Sigmoid colon (tissue), 7 donors: Measurements from ENCODE around the gene GPRIN1. TPM values are rescaled to one million over a fixed set of nuclear protein-coding genes. Genes with fewer than 3 reads are reported as not detected.
A peak's percentile ranks its signal among the peaks of the same experiment; 100 is the strongest.

Experiments used
- DNase-seq: peaks from one replicate; pipeline ENCODE4 v3.0.0-alpha.2; 2019
- H3K27ac ChIP-seq, 4 donors: fragments of 200-600 bp; sonication (generic); one replicate each; pipeline ENCODE4 v1.5.1; 2016 to 2019; ENCODE audit warnings: mild to moderate bottlenecking in 1 of 4
- H3K27me3 ChIP-seq, 3 donors: fragments of 200-600 bp; sonication (generic); one replicate each; pipeline ENCODE4 v1.5.1; 2019; ENCODE audit warnings: mild to moderate bottlenecking in 1 of 3
- H3K36me3 ChIP-seq, 4 donors: fragments of 200-600 bp; sonication (generic); one replicate each; pipeline ENCODE4 v1.5.1; 2016 to 2019
- H3K4me1 ChIP-seq, 4 donors: fragments of 200-600 bp; sonication (generic); one replicate each; pipeline ENCODE4 v1.5.1; 2017 to 2019
- H3K4me3 ChIP-seq, 4 donors: fragments of 200-600 bp; sonication (generic); one replicate each; pipeline ENCODE4 v1.5.1; 2017 to 2019; ENCODE audit warnings: mild to moderate bottlenecking in 2 of 4, moderate library complexity in 1 of 4
- H3K9me3 ChIP-seq, 4 donors: fragments of 200-600 bp in 3 of 4; sonication (generic) in 3 of 4; one replicate each; pipeline versions ENCODE4 v1.5.1 to v1.6.1; 2013 to 2019
- EP300 ChIP-seq, 4 donors: sonication (generic); formaldehyde crosslinking; IDR thresholded peaks; one replicate each; pipeline ENCODE4 v1.6.1; 2017; ENCODE audit warnings: antibody characterized with exemption in 4 of 4
- POLR2A ChIP-seq, 2 donors: fragments of 450-650 bp; IDR thresholded peaks; one replicate each; pipeline ENCODE4 v1.6.1; 2016; ENCODE audit warnings: antibody characterized with exemption in 2 of 2, mild to moderate bottlenecking in 2 of 2, moderate library complexity in 2 of 2
- POLR2AphosphoS5 ChIP-seq, 4 donors: sonication (generic); formaldehyde crosslinking; IDR thresholded peaks; one replicate each; pipeline ENCODE4 v1.6.1; 2017; ENCODE audit warnings: antibody characterized with exemption in 4 of 4
- WGBS, 2 donors: extraction: QIAGEN DNeasy Blood & Tissue Kit; methylation state at CpG; one replicate each; pipeline ENCODE4 v1.1.7; 2013; 5-methylcytosine and 5-hydroxymethylcytosine counted together
- intact Hi-C: fragments of 100-400 bp; cut with DNase I; formaldehyde crosslinking; loops from one replicate; pipeline ENCODE4 v1.15.1; 2023
- polyA plus RNA-seq, 3 donors: library from polyadenylated mRNA; stranded (reverse); fragments of 200-250 nt; gene quantifications; one replicate each; pipeline ENCODE4 v1.2.3, GENCODE V29; 2013
- total RNA-seq, 4 donors: library from RNA; depleted of rRNA; stranded (reverse); fragments of >200 nt; gene quantifications; one replicate each; pipeline ENCODE4 v1.1.0, GENCODE V29; 2016
- TF ChIP-seq, protein P1 (sequence below), 4 experiments: fragments of 450-650 bp in 3 of 4; fragments of 200-600 bp in 1 of 4; IDR thresholded peaks; one replicate each; pipeline ENCODE4 v1.5.1; 2016 to 2019; ENCODE audit warnings: antibody characterized with exemption in 4 of 4, mild to moderate bottlenecking in 3 of 4, moderate library complexity in 2 of 4
- donor health status: healthy with polysubstance abuse.
- donor health status: Bipolar disorder and iron deficiency.
- donor health status: healthy.

The GPRIN1 gene
- total and polyA plus RNA-seq, 7 donors = 0.33 to 1.6 (median 0.69) TPM

DNA sequence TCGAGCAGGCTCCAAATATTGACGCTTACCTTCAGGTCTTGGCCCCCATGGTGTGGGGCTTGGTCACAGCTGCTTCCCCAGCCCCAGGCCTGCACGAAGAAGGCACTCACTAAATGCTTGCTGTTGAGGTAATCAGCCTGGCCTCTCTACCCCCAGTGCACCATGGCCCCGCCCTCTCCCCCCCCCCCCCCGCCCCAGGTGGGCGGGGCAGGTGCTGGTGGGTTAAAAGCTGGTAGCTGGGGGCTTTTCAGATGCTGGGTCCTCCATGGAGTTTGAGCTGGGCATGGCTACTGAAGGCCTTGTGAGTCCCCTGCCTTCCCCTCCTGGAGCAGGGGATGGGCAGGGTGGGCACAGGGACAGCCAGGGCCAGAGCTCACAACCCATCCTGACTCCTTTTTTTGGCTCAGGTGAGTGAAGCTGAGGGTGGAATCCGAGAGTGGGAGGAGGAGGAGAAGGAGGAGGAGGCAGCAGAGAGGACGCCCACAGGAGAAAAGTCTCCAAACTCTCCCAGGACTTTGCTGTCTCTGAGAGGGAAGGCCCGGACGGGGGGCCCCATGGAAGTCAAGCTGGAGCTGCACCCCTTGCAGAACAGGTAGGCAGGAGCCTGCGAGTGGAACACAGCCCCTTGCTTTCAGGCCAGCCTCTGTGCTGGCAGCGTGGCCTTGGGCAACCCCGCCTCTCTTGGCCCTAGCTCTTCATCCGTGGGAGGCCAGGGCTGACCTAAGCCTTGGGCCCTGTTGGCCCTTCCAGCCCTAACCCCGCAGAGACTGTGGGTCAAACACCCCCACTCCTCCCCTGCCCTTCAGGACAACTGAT lies 32.9 kb upstream of the GPRIN1 start:
- 49 to 69% methylated on average over 14 to 15 of the region's 15 CpGs for WGBS, 2 donors
- H3K27ac ChIP-seq = no peak overlapping the region
- H3K36me3 ChIP-seq = no peaks in the 10 kb centered on the region
- no peak for TF ChIP-seq POLR2AphosphoS5 (IDR thresholded peaks at IDR 0.05)
- TF ChIP-seq EP300 (IDR thresholded peaks at IDR 0.05) = no peak
- TF ChIP-seq POLR2A (IDR thresholded peaks at IDR 0.05) = no peak
- TF ChIP-seq, protein P1, sequence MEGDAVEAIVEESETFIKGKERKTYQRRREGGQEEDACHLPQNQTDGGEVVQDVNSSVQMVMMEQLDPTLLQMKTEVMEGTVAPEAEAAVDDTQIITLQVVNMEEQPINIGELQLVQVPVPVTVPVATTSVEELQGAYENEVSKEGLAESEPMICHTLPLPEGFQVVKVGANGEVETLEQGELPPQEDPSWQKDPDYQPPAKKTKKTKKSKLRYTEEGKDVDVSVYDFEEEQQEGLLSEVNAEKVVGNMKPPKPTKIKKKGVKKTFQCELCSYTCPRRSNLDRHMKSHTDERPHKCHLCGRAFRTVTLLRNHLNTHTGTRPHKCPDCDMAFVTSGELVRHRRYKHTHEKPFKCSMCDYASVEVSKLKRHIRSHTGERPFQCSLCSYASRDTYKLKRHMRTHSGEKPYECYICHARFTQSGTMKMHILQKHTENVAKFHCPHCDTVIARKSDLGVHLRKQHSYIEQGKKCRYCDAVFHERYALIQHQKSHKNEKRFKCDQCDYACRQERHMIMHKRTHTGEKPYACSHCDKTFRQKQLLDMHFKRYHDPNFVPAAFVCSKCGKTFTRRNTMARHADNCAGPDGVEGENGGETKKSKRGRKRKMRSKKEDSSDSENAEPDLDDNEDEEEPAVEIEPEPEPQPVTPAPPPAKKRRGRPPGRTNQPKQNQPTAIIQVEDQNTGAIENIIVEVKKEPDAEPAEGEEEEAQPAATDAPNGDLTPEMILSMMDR (IDR thresholded peaks at IDR 0.05) = no peak
- no peak for DNase-seq
- H3K27me3 ChIP-seq = no peaks in the 10 kb centered on the region
- no peak overlapping the region for H3K4me3 ChIP-seq
- intact Hi-C loops = loop anchor here (10.0 kb wide), 3 partner anchors 68 to 372 kb away; partner anchors contain the start of genes HIGD2A and NOP16
- peaks cover 0 to 19% (median 11%) of the 10 kb centered on the region in 4 donors for H3K4me1 ChIP-seq
- no peaks in the 10 kb centered on the region for H3K9me3 ChIP-seq

DNA sequence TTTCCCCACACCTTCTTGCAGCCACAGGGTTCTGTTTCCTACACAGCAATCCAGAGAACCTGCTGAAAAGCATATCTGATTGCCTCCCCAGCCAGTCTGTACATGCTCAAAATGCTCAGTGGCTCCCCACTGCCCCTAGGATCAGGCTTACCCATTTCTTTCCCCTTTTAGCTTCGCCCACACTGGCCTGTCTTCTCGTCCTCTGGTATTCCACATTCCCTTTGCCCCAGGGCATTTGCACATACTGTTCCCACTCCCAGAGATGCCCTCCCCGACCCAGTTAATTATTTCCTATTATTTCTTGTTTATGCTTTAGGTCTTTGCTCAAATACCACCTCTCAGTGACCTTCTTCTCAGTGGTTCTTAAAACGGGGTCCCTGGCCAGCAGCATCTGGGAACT lies 30.7 kb upstream of the GPRIN1 start:
- H3K36me3 ChIP-seq = no peaks in the 10 kb centered on the region
- H3K4me3 ChIP-seq = no peak overlapping the region
- intact Hi-C loops = loop anchor here (10.0 kb wide), 3 partner anchors 66 to 374 kb away; partner anchors contain the start of genes HIGD2A and NOP16
- no peaks in the 10 kb centered on the region for H3K27me3 ChIP-seq
- peak overlapping the region in 2 of 4 donors; percentile 36 to 38 for H3K27ac ChIP-seq
- no peak for DNase-seq
- 75 to 85% methylated on average over 4 of the region's 4 CpGs for WGBS, 2 donors
- TF ChIP-seq EP300 (IDR thresholded peaks at IDR 0.05) (no peak), POLR2A (IDR thresholded peaks at IDR 0.05) (no peak), POLR2AphosphoS5 (IDR thresholded peaks at IDR 0.05) (no peak)
- TF ChIP-seq, protein P1 (IDR thresholded peaks at IDR 0.05) = no peak
- H3K4me1 ChIP-seq = peaks cover 0 to 8% (median 0%) of the 10 kb centered on the region in 4 donors
- H3K9me3 ChIP-seq = no peaks in the 10 kb centered on the region

DNA sequence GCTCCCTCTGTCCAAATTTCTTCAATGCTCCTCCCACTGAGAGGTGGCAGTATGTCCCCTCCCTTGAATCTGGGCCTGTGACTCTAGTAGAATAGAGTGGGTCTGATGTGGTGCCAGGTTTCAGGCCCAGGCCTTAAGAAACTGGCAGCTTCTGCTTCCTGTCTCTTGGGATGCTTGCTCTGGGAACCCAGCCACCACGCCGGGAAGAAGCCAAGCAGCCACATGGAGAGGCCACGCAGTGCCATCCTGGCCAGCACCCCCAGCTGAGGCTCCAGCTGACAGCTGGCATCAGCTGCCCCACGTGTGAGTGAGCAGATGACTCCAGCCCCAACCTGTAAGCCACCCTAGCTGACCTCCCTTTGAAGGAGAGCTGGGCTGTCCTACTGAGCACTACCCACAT lies 30.0 kb upstream of the GPRIN1 start:
- intact Hi-C loops = loop anchor here (10.0 kb wide), 3 partner anchors 65 to 375 kb away; partner anchors contain the start of genes HIGD2A and NOP16
- H3K9me3 ChIP-seq = no peaks in the 10 kb centered on the region
- no peaks in the 10 kb centered on the region for H3K27me3 ChIP-seq
- H3K4me1 ChIP-seq = peaks cover 0 to 8% (median 0%) of the 10 kb centered on the region in 4 donors
- DNase-seq = peak; percentile 84
- no peak overlapping the region for H3K4me3 ChIP-seq
- H3K27ac ChIP-seq = peak overlapping the region in 2 of 4 donors; percentile 36 to 55
- TF ChIP-seq, protein P1 (IDR thresholded peaks at IDR 0.05) = no peak
- peak in 2 of 4 donors; percentile 26 to 34 for TF ChIP-seq POLR2AphosphoS5 (IDR thresholded peaks at IDR 0.05)
- no peaks in the 10 kb centered on the region for H3K36me3 ChIP-seq
- WGBS, 2 donors = 72% methylated on average over 4 of the region's 4 CpGs

DNA sequence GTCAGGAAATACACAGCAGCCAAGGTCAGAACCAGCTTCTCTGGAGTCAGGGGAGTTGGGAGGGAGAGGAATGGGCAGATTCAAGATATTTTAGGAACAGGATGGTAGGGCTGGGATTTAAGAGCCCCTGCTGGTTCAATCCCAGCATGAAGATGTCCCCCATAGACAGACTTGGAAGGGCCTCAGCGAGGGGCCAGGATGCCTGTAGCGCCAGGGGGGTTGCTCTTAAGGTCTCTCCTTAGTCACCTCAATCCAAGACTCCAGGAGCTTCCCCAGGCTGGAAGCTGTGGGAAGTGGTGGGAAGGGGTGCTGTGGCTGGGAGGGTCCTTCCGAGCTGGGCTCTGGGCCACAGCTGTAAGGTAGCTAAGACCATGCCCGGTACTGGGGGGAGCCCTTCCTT lies 29.3 kb upstream of the GPRIN1 start:
- H3K27ac ChIP-seq = peak overlapping the region in 1 of 4 donors; percentile 55
- no peak for DNase-seq
- no peaks in the 10 kb centered on the region for H3K9me3 ChIP-seq
- intact Hi-C loops = no loop called here
- no peaks in the 10 kb centered on the region for H3K36me3 ChIP-seq
- WGBS, 2 donors = 56 to 58% methylated on average over 4 of the region's 4 CpGs
- H3K27me3 ChIP-seq = no peaks in the 10 kb centered on the region
- H3K4me1 ChIP-seq = peaks cover 0 to 8% (median 0%) of the 10 kb centered on the region in 4 donors
- TF ChIP-seq, protein P1 (IDR thresholded peaks at IDR 0.05) = no peak
- TF ChIP-seq EP300 (IDR thresholded peaks at IDR 0.05) (no peak), POLR2AphosphoS5 (IDR thresholded peaks at IDR 0.05) (no peak), POLR2A (IDR thresholded peaks at IDR 0.05) (no peak)
- H3K4me3 ChIP-seq = no peak overlapping the region
